Ishikawa (cell line): ENCODE results near the gene IRX2.

Experiments used
- CEBPB ChIP-seq: IDR thresholded peaks from 2 replicates; pipeline ENCODE4 v1.6.1; 2012
- CREB1 ChIP-seq: IDR thresholded peaks from 2 replicates; pipeline ENCODE4 v1.6.1; 2012; ENCODE audit warnings: low read depth
- EGR1 ChIP-seq: IDR thresholded peaks from 2 replicates; pipeline ENCODE4 v1.6.1; 2012
- EP300 ChIP-seq: IDR thresholded peaks from 2 replicates; pipeline ENCODE4 v1.6.1; 2012; ENCODE audit warnings: borderline replicate concordance
- FOXM1 ChIP-seq: IDR thresholded peaks from 2 replicates; pipeline ENCODE4 v1.6.1; 2012; ENCODE audit warnings: low read depth, borderline replicate concordance
- NFIC ChIP-seq: IDR thresholded peaks from 2 replicates; pipeline ENCODE4 v1.6.1; 2012
- RAD21 ChIP-seq: IDR thresholded peaks from 2 replicates; pipeline ENCODE4 v1.6.1; 2012; ENCODE audit warnings: low read depth
- TAF1 ChIP-seq: IDR thresholded peaks from 2 replicates; pipeline ENCODE4 v1.6.1; 2012; ENCODE audit warnings: low read depth, mild to moderate bottlenecking
- TCF12 ChIP-seq: IDR thresholded peaks from 2 replicates; pipeline ENCODE4 v1.6.1; 2012; ENCODE audit warnings: low read depth
- TEAD4 ChIP-seq: IDR thresholded peaks from 2 replicates; pipeline ENCODE4 v1.6.1; 2012
- YY1 ChIP-seq: IDR thresholded peaks from 2 replicates; pipeline ENCODE4 v1.6.1; 2012; ENCODE audit warnings: low read depth
- ZBTB7A ChIP-seq: IDR thresholded peaks from 2 replicates; pipeline ENCODE4 v1.6.1; 2012; ENCODE audit warnings: low read depth
- TF ChIP-seq, protein P1 (sequence below): IDR thresholded peaks from 2 replicates; pipeline ENCODE4 v1.6.1; 2012
- TF ChIP-seq, protein P2 (sequence below): IDR thresholded peaks from 2 replicates; pipeline ENCODE4 v1.6.1; 2012; ENCODE audit warnings: low read depth, mild to moderate bottlenecking
- TF ChIP-seq, protein P3 (sequence below): IDR thresholded peaks from 2 replicates; pipeline ENCODE4 v1.6.1; 2012

IRX2 gene

DNA sequence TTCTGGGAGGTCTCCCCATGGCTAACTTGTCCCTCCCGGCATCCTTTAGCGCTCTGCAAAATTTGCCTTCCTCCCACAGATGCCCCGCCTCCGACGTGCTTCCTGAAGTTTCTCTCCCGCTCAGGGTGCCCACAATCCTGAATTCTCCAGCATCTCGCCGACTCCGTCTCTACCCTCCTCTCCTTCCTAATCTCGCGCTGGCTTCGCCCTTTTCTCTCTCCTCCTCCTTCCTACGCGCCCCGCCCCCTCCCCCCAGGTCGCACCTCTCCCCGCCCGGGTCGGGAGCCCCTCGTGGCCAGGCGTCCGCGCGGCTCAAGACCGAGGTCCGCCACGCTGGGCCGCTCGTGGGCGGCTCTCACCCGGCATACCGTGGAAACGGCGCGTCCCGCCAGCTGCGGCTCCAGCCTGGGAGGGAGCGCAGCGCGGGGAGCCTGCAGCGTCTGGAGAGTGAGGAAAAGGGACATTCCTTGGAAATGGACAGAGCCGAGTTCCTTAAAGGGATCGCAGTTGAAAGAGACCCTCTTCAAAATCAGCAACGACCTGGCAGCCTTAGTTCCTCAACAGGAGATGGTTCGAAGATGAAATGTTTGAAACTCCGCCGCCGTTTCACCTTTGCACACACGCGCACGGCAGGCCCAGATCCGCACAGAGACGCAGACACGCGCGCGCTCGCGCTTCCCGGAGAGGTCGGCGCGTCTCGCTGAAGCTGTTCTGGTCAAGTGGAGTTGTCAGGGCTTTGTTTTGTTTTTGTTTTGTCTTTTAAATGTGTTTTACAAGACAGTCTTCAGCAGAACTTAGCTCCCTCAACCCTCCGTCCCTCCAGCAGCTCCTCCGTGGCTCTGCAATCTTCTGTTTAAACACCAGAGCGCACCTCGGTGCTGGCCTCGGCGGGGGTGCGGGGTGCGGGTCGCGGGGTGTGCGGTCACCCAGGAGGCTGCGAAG lies 5.0 kb upstream of the IRX2 start:
- no peak for TF ChIP-seq NFIC
- no peak for TF ChIP-seq EGR1

DNA sequence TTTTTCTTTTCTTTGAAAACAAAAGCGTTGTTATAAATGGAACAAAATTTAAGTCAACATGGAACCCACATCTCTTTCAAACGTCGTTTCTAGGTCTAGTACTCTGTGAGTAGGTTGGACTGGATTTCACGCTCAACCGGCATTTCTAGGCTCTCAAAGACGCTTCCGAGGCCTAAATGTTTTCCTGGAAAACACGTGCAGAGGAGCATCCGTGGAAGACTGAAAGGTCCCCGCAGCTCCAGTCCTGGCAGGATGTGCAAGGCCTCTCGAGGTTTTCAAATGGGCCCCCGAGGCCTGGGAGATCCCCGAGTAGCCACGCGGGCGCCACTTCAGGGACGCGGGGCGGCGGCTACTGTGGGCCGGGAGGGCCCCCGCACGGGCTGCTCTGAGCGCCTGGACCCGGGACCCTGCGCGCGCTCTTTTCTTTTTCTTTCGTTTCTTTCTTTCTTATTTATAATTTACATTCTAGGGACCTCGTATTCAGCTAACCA lies 4.2 kb upstream of the IRX2 start:
- TF ChIP-seq RAD21, result no peak
- TF ChIP-seq FOXM1, result no peak
- no peak for TF ChIP-seq ZBTB7A
- TF ChIP-seq, protein P1, sequence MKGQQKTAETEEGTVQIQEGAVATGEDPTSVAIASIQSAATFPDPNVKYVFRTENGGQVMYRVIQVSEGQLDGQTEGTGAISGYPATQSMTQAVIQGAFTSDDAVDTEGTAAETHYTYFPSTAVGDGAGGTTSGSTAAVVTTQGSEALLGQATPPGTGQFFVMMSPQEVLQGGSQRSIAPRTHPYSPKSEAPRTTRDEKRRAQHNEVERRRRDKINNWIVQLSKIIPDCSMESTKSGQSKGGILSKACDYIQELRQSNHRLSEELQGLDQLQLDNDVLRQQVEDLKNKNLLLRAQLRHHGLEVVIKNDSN, result no peak
- no peak for TF ChIP-seq TCF12
- no peak for TF ChIP-seq CEBPB

DNA sequence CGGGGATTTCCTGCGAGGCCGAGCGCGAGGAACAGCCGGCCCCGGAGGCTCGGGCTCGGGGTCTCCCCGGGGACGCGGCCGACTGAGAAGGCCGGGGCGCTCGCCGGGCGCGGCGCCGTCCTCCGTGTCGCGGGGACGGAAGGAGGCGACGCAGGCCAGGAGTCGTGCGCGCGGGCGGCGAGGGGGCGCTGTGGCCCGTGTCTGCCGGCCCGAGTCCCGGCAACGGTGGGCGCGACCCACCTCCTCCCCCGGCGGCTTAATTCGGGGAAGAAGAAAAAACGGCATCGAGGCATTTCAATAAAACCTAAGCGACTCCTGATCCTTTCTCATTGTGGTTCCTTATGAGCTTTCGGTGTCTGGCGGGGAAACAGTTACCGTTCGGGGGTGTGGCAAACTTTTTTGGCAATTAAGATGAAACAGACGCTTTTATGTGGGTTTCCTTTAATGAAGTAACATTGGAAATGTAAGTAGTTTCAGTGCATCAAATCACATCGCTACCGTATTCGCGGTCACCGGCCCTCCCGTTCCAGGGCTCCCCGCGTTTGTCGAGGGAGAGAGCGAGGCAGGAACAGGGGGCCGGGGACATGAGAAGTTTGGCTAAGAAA lies 3.7 kb upstream of the IRX2 start:
- TF ChIP-seq, protein P1, result no peak
- TF ChIP-seq, protein P2, sequence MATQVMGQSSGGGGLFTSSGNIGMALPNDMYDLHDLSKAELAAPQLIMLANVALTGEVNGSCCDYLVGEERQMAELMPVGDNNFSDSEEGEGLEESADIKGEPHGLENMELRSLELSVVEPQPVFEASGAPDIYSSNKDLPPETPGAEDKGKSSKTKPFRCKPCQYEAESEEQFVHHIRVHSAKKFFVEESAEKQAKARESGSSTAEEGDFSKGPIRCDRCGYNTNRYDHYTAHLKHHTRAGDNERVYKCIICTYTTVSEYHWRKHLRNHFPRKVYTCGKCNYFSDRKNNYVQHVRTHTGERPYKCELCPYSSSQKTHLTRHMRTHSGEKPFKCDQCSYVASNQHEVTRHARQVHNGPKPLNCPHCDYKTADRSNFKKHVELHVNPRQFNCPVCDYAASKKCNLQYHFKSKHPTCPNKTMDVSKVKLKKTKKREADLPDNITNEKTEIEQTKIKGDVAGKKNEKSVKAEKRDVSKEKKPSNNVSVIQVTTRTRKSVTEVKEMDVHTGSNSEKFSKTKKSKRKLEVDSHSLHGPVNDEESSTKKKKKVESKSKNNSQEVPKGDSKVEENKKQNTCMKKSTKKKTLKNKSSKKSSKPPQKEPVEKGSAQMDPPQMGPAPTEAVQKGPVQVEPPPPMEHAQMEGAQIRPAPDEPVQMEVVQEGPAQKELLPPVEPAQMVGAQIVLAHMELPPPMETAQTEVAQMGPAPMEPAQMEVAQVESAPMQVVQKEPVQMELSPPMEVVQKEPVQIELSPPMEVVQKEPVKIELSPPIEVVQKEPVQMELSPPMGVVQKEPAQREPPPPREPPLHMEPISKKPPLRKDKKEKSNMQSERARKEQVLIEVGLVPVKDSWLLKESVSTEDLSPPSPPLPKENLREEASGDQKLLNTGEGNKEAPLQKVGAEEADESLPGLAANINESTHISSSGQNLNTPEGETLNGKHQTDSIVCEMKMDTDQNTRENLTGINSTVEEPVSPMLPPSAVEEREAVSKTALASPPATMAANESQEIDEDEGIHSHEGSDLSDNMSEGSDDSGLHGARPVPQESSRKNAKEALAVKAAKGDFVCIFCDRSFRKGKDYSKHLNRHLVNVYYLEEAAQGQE, result no peak
- TF ChIP-seq NFIC (no peak), TCF12 (no peak), RAD21 (no peak), CEBPB (no peak), ZBTB7A (no peak), YY1 (no peak), EP300 (no peak), CREB1 (no peak), TEAD4 (no peak), FOXM1 (no peak), TAF1 (no peak), EGR1 (no peak)
- TF ChIP-seq, protein P3, sequence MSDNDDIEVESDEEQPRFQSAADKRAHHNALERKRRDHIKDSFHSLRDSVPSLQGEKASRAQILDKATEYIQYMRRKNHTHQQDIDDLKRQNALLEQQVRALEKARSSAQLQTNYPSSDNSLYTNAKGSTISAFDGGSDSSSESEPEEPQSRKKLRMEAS, result no peak

DNA sequence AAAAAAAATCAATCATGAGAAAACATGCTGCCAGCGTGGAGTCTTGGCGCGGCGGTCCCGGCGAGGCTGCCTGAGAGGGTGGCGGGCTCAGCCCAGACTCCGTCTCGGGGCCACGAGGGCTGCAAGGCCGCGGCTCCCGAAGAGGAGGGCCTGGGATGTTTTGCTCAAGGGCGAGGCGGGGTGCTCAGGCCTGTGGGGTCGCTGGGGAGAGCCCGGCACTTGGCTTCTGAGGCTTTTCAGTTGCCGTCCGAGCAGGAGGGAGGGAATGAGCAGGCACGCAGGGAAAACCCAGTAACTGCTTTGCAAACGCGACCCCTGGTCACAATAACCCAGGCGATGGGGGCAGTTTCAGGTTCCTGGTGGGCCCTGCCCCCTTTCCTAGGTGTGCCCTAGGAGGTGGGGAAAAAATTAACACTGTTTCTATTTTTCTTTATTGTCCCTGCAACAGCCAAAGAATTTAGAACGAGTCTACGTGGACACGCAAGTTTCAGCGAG lies 3.2 kb upstream of the IRX2 start:
- TF ChIP-seq CEBPB, result no peak
- TF ChIP-seq, protein P2, result no peak

DNA sequence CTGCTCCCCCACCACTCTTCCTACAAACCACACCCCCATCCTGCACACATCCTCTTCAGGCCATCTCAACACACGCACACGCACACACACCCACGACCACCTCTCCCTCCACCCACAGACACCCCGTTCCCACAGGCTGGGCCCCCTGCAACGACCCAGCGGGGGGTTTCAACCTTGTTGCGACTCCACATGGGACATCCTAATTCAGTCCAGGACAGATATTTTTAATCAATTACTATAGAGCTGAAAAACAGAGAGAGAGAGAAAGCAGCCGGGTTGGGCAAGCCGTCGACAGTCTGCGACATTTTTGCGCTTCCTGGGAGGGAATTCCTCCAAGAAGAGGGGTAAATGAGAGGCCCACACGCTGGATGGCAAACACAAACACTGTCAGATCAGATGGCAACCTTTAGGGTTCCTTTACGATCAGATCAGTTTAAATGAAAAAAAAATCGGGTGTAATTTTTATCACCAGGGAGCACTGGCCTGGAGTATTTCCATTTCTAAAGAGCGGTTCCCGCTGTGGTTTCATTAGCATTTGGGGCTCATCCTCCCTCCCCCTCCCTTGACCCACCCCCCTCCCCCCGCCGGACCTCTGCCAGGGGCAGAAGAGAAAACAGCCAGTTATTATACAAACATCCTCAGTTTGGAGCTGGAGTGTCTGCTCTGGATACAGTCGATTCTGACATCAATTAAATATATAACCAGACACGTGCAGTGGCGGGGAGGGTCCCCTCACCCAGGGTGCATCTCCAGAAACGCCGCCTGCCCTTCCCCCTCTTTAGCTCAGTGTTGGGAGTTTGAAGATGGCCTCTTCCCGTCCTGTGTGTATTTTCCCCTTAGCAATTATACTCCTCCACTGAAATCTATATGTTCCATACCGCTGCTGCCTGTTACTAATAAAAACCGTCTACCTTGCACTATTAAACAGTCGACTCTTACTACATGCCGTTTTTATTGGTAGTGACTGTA lies 2.3 kb upstream of the IRX2 start:
- no peak for TF ChIP-seq FOXM1
- TF ChIP-seq, protein P1, result no peak
- no peak for TF ChIP-seq EP300
- TF ChIP-seq RAD21, result no peak
- TF ChIP-seq, protein P3, result no peak
- TF ChIP-seq NFIC, result no peak
- no peak for TF ChIP-seq YY1
- TF ChIP-seq ZBTB7A, result no peak
- TF ChIP-seq CREB1, result no peak
- TF ChIP-seq TCF12, result no peak
- no peak for TF ChIP-seq CEBPB
- TF ChIP-seq, protein P2, result no peak
- TF ChIP-seq TEAD4, result no peak
- TF ChIP-seq TAF1, result no peak
- TF ChIP-seq EGR1, result no peak
